Loucy (cell line): Measurements from ENCODE around the gene ZNF283.

Source experiments
- H2AFZ ChIP-seq: fragments of 200-600 bp; sonication (generic); 2 replicates; pipeline ENCODE4 v1.6.0; 2016; ENCODE audit warnings: antibody characterized with exemption, mild to moderate bottlenecking, low read length, moderate library complexity
- H3F3A ChIP-seq: fragments of 200-600 bp; 2 replicates; pipeline ENCODE4 v1.6.0; 2016; ENCODE audit warnings: antibody characterized with exemption, low read depth, mild to moderate bottlenecking
- H3K27me3 ChIP-seq: fragments of 200-600 bp; sonication (generic); 2 replicates; pipeline ENCODE4 v1.6.1; 2014; ENCODE audit warnings: low read length, mild to moderate bottlenecking; ENCODE audit not compliant: insufficient read depth, poor library complexity, severe bottlenecking
- H3K36me3 ChIP-seq: fragments of 200-600 bp; sonication (generic); 2 replicates; pipeline ENCODE4 v1.6.1; 2016; ENCODE audit warnings: low read length; ENCODE audit not compliant: insufficient read depth
- H3K4me1 ChIP-seq: fragments of 200-600 bp; sonication (generic); 2 replicates; pipeline ENCODE4 v1.5.1; 2014; ENCODE audit warnings: low read length, mild to moderate bottlenecking; ENCODE audit not compliant: insufficient read depth, poor library complexity, severe bottlenecking
- H3K4me2 ChIP-seq: fragments of 200-600 bp; sonication (generic); 2 replicates; pipeline ENCODE4 v1.6.0; 2014; ENCODE audit warnings: antibody characterized with exemption, low read length, low read depth, mild to moderate bottlenecking; ENCODE audit not compliant: poor library complexity, severe bottlenecking
- H3K4me3 ChIP-seq: fragments of 200-600 bp; sonication (generic); 2 replicates; pipeline ENCODE4 v1.5.1; 2014; ENCODE audit warnings: low read length, mild to moderate bottlenecking, mixed read lengths; ENCODE audit not compliant: poor library complexity, severe bottlenecking
- H3K79me2 ChIP-seq: fragments of 200-600 bp; sonication (generic); 2 replicates; pipeline ENCODE4 v1.6.1; 2014; ENCODE audit warnings: low read length; ENCODE audit not compliant: insufficient read depth
- H3K9ac ChIP-seq: fragments of 200-600 bp; sonication (generic); 2 replicates; pipeline ENCODE4 v1.6.0; 2014; ENCODE audit warnings: mild to moderate bottlenecking, low read depth, low read length, moderate library complexity; ENCODE audit not compliant: poor library complexity, severe bottlenecking
- H3K9me2 ChIP-seq: fragments of 200-600 bp; sonication (generic); replicated peaks from 2 replicates; pipeline ENCODE4 v1.6.1; 2016; ENCODE audit warnings: low read depth, low read length, mixed read lengths
- H3K9me3 ChIP-seq: fragments of 200-600 bp; sonication (generic); 2 replicates; pipeline ENCODE4 v1.6.1; 2014; ENCODE audit warnings: mild to moderate bottlenecking, antibody characterized with exemption, low read length, low read depth; ENCODE audit not compliant: insufficient read depth
- H4K20me1 ChIP-seq: fragments of 200-600 bp; sonication (generic); 2 replicates; pipeline ENCODE4 v1.6.0; 2014; ENCODE audit warnings: antibody characterized with exemption, low read length, mild to moderate bottlenecking; ENCODE audit not compliant: insufficient read depth, poor library complexity, severe bottlenecking
- EZH2phosphoT487 ChIP-seq: fragments of 200-600 bp; IDR thresholded peaks from 2 replicates; pipeline ENCODE4 v1.6.1; 2018; ENCODE audit warnings: antibody characterized with exemption, mild to moderate bottlenecking, moderate library complexity, borderline replicate concordance
- TF ChIP-seq, protein P1 (sequence below): fragments of 200-600 bp; sonication (generic); conservative IDR thresholded peaks from 2 replicates; pipeline ENCODE4 v1.5.1; 2014; ENCODE audit warnings: mild to moderate bottlenecking, antibody characterized with exemption, low read length

ZNF283 gene

DNA sequence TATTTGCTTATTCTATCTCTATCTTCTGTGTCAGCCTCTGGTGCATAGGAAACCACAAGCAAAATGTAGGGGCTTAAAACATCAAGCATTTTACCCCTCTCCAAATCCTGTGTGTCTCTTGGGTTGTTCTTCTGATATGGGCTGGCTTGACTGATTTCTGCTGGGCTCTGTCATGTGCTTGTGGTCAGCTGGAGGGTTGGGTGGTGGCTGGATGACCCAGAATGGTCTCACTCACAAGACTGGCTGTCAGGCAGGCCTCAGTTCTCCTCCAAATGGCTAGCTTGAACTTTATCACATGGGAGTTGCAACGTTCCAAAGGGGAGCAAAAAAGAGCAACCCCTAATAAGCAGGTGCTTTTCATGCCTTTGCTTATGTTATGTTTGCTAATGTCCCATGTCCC is 15.3 kb upstream of the ZNF283 start:
- H3K9me2 ChIP-seq: no peaks in the 10 kb centered on the region
- no peaks in the 10 kb centered on the region for H3F3A ChIP-seq
- H3K4me2 ChIP-seq: no peak overlapping the region
- no peaks in the 10 kb centered on the region for H3K4me1 ChIP-seq
- no peak for TF ChIP-seq EZH2phosphoT487
- TF ChIP-seq, protein P1, sequence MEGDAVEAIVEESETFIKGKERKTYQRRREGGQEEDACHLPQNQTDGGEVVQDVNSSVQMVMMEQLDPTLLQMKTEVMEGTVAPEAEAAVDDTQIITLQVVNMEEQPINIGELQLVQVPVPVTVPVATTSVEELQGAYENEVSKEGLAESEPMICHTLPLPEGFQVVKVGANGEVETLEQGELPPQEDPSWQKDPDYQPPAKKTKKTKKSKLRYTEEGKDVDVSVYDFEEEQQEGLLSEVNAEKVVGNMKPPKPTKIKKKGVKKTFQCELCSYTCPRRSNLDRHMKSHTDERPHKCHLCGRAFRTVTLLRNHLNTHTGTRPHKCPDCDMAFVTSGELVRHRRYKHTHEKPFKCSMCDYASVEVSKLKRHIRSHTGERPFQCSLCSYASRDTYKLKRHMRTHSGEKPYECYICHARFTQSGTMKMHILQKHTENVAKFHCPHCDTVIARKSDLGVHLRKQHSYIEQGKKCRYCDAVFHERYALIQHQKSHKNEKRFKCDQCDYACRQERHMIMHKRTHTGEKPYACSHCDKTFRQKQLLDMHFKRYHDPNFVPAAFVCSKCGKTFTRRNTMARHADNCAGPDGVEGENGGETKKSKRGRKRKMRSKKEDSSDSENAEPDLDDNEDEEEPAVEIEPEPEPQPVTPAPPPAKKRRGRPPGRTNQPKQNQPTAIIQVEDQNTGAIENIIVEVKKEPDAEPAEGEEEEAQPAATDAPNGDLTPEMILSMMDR: no peak
- H3K9ac ChIP-seq: no peak overlapping the region
- H3K4me3 ChIP-seq: no peak overlapping the region
- no peaks in the 10 kb centered on the region for H3K27me3 ChIP-seq
- H3K36me3 ChIP-seq: no peaks in the 10 kb centered on the region
- no peak overlapping the region for H2AFZ ChIP-seq
- no peaks in the 10 kb centered on the region for H3K79me2 ChIP-seq
- H3K9me3 ChIP-seq: no peaks in the 10 kb centered on the region
- H4K20me1 ChIP-seq: no peaks in the 10 kb centered on the region

DNA sequence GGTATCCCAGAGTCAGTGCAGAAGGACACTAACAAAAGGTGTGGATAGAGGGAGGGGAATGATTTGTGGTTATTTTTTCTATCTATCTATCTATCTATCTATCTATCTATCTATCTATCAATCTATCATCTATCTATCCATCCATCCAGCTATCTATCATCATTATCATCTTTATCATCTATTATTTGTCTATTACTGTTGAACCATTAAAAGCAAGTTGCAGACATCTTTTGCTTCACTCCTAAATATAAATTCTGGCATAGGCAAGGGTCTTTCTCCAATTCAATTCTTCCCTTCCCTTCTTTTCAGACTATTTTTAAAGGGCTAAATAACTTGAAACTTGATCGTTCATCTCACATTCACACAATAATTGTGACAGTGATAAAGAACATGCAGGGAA is 14.9 kb upstream of the ZNF283 start:
- Histone ChIP-seq H3K4me1 (no peaks in the 10 kb centered on the region), H3K79me2 (no peaks in the 10 kb centered on the region), H3F3A (no peaks in the 10 kb centered on the region), H3K4me3 (no peak overlapping the region), H2AFZ (no peak overlapping the region), H4K20me1 (no peaks in the 10 kb centered on the region), H3K4me2 (no peak overlapping the region), H3K36me3 (no peaks in the 10 kb centered on the region), H3K9me3 (no peaks in the 10 kb centered on the region), H3K9ac (no peak overlapping the region), H3K9me2 (no peaks in the 10 kb centered on the region), H3K27me3 (no peaks in the 10 kb centered on the region)
- TF ChIP-seq, protein P1: no peak

DNA sequence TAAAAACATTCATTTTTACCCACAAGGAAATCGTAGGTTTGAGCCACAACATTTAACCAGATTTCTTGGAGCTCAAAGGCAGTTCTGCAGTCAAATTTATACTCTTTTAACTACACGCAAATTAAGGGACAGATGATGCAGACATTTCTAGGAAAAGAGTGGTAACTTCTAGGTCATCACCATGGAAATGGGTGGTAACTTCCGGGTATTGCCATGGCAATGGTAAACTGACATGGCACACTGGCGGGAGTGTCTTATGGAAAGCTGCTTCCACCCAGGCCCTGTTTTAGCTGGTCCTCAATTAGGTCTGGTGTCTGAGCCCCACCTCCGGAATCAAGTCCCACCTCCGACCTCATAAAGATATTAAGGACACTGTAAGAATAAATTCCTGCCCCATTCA is 14.4 kb upstream of the ZNF283 start:
- Histone ChIP-seq H3K79me2 (no peaks in the 10 kb centered on the region), H3F3A (no peaks in the 10 kb centered on the region), H3K4me1 (no peaks in the 10 kb centered on the region), H4K20me1 (no peaks in the 10 kb centered on the region), H3K9me3 (no peaks in the 10 kb centered on the region), H3K27me3 (no peaks in the 10 kb centered on the region), H3K4me2 (no peak overlapping the region), H2AFZ (no peak overlapping the region), H3K4me3 (no peak overlapping the region), H3K36me3 (no peaks in the 10 kb centered on the region), H3K9me2 (no peaks in the 10 kb centered on the region), H3K9ac (no peak overlapping the region)
- TF ChIP-seq, protein P1: no peak
- no peak for TF ChIP-seq EZH2phosphoT487
